ENCODE results near the gene DPH3. TPM values are rescaled to one million over a fixed set of nuclear protein-coding genes. Genes with fewer than 3 reads are reported as not detected.

The DPH3 gene
- total RNA-seq, 1 donor from 2014 or later, result 61.5 TPM

- TF ChIP-seq EZH2 (IDR thresholded peaks at IDR 0.05; ENCODE audit: insufficient read depth, low read length) (no peak), CTCF (IDR thresholded peaks at IDR 0.05; ENCODE audit: insufficient read depth, low read depth, low read length) (no peak)
- no peaks in the 10 kb centered on the region for H3K79me2 ChIP-seq (ENCODE audit: insufficient read depth, low read length)
- H3K9me3 Mint-ChIP-seq (ENCODE audit: unreplicated experiment), result no peaks in the 10 kb centered on the region
- H4K20me1 ChIP-seq (ENCODE audit: insufficient read depth, low read length), result no peaks in the 10 kb centered on the region
- no peaks in the 10 kb centered on the region for H3K4me1 ChIP-seq (ENCODE audit: insufficient read depth, low read length)
- H3K4me3 ChIP-seq (ENCODE audit: insufficient read depth, low read depth, low read length), result no peak overlapping the region
- H3K27me3 Mint-ChIP-seq (ENCODE audit: low read depth, unreplicated experiment), result peaks cover 3% of the 10 kb centered on the region
- H3K9ac ChIP-seq (ENCODE audit: low read length), result no peak overlapping the region
- H3K36me3 ChIP-seq (ENCODE audit: insufficient read depth, low read length), result no peaks in the 10 kb centered on the region
- H3K4me2 ChIP-seq (ENCODE audit: low read length), result no peak overlapping the region
- DNase-seq (ENCODE audit: low read depth) (no peak), FAIRE-seq (no peak)
- H3K36me3 Mint-ChIP-seq (ENCODE audit: low read depth, unreplicated experiment), result peaks cover 2% of the 10 kb centered on the region
- no peak overlapping the region for H3K4me3 Mint-ChIP-seq (ENCODE audit: unreplicated experiment)
- no peak overlapping the region for H3K27ac ChIP-seq (ENCODE audit: low read depth, low read length)
- H3K4me1 Mint-ChIP-seq (ENCODE audit: low read depth, unreplicated experiment), result peaks cover 2% of the 10 kb centered on the region
- H3K27ac Mint-ChIP-seq (ENCODE audit: unreplicated experiment), result no peak overlapping the region
- no peak overlapping the region for H2AFZ ChIP-seq (ENCODE audit: low read depth, low read length)
- no peaks in the 10 kb centered on the region for H3K27me3 ChIP-seq (ENCODE audit: insufficient read depth, low read length)
- no peaks in the 10 kb centered on the region for H3K9me3 ChIP-seq (ENCODE audit: insufficient read depth, low read depth, low read length)
Measured at GRCh38 chr3:16229681-16230080, 35.1 kb downstream of the DPH3 start.

- H3K9me3 Mint-ChIP-seq (ENCODE audit: unreplicated experiment), result no peaks in the 10 kb centered on the region
- TF ChIP-seq CTCF (IDR thresholded peaks at IDR 0.05; ENCODE audit: insufficient read depth, low read depth, low read length), result no peak
- no peak for TF ChIP-seq EZH2 (IDR thresholded peaks at IDR 0.05; ENCODE audit: insufficient read depth, low read length)
- FAIRE-seq, result no peak
Measured at GRCh38 chr3:16227566-16227965, 37.2 kb downstream of the DPH3 start.

GRCh38 chr3:16224325-16224724 lies 40.4 kb downstream of the DPH3 start:
- Mint-ChIP-seq H3K4me3 (ENCODE audit: unreplicated experiment) (no peak overlapping the region), H3K4me1 (ENCODE audit: low read depth, unreplicated experiment) (peaks cover 2% of the 10 kb centered on the region), H3K27ac (ENCODE audit: unreplicated experiment) (no peak overlapping the region), H3K9me3 (ENCODE audit: unreplicated experiment) (peaks cover 7% of the 10 kb centered on the region), H3K27me3 (ENCODE audit: low read depth, unreplicated experiment) (peaks cover 3% of the 10 kb centered on the region), H3K36me3 (ENCODE audit: low read depth, unreplicated experiment) (no peaks in the 10 kb centered on the region)
- Histone ChIP-seq H3K9me3 (ENCODE audit: insufficient read depth, low read depth, low read length) (no peaks in the 10 kb centered on the region), H3K36me3 (ENCODE audit: insufficient read depth, low read length) (no peaks in the 10 kb centered on the region), H3K27me3 (ENCODE audit: insufficient read depth, low read length) (no peaks in the 10 kb centered on the region), H3K27ac (ENCODE audit: low read depth, low read length) (no peak overlapping the region), H2AFZ (ENCODE audit: low read depth, low read length) (no peak overlapping the region), H3K79me2 (ENCODE audit: insufficient read depth, low read length) (no peaks in the 10 kb centered on the region), H4K20me1 (ENCODE audit: insufficient read depth, low read length) (no peaks in the 10 kb centered on the region), H3K9ac (ENCODE audit: low read length) (no peak overlapping the region), H3K4me1 (ENCODE audit: insufficient read depth, low read length) (no peaks in the 10 kb centered on the region), H3K4me3 (ENCODE audit: insufficient read depth, low read depth, low read length) (no peak overlapping the region), H3K4me2 (ENCODE audit: low read length) (no peak overlapping the region)
- no peak for TF ChIP-seq EZH2 (IDR thresholded peaks at IDR 0.05; ENCODE audit: insufficient read depth, low read length)
- TF ChIP-seq CTCF (IDR thresholded peaks at IDR 0.05; ENCODE audit: insufficient read depth, low read depth, low read length), result no peak
- DNase-seq (ENCODE audit: low read depth) (no peak), FAIRE-seq (no peak)

More at GRCh38 chr3:16227566-16227965, 37.2 kb downstream of the DPH3 start:
- H4K20me1 ChIP-seq (ENCODE audit: insufficient read depth, low read length), result no peaks in the 10 kb centered on the region
- peaks cover 2% of the 10 kb centered on the region for H3K36me3 Mint-ChIP-seq (ENCODE audit: low read depth, unreplicated experiment)
- H3K79me2 ChIP-seq (ENCODE audit: insufficient read depth, low read length), result no peaks in the 10 kb centered on the region
- H3K36me3 ChIP-seq (ENCODE audit: insufficient read depth, low read length), result no peaks in the 10 kb centered on the region
- H3K4me2 ChIP-seq (ENCODE audit: low read length), result no peak overlapping the region
- H3K4me3 ChIP-seq (ENCODE audit: insufficient read depth, low read depth, low read length), result no peak overlapping the region
- no peaks in the 10 kb centered on the region for H3K27me3 ChIP-seq (ENCODE audit: insufficient read depth, low read length)
- H3K4me3 Mint-ChIP-seq (ENCODE audit: unreplicated experiment), result no peak overlapping the region
- H3K4me1 Mint-ChIP-seq (ENCODE audit: low read depth, unreplicated experiment), result peaks cover 2% of the 10 kb centered on the region
- no peak overlapping the region for H2AFZ ChIP-seq (ENCODE audit: low read depth, low read length)
- no peak overlapping the region for H3K9ac ChIP-seq (ENCODE audit: low read length)
- no peak overlapping the region for H3K27ac ChIP-seq (ENCODE audit: low read depth, low read length)
- H3K4me1 ChIP-seq (ENCODE audit: insufficient read depth, low read length), result no peaks in the 10 kb centered on the region
- peaks cover 3% of the 10 kb centered on the region for H3K27me3 Mint-ChIP-seq (ENCODE audit: low read depth, unreplicated experiment)
- DNase-seq (ENCODE audit: low read depth), result no peak
- no peak overlapping the region for H3K27ac Mint-ChIP-seq (ENCODE audit: unreplicated experiment)
- H3K9me3 ChIP-seq (ENCODE audit: insufficient read depth, low read depth, low read length), result no peaks in the 10 kb centered on the region
